HG03196 (cell line): ENCODE results near the gene DISC1.
"Not testable (repeated sequence)": the region's sequence is repeated elsewhere in the genome, so short reads cannot be mapped to it uniquely, and the experiment has no call there.

Source experiments
- ATAC-seq: cut with Tn5 transposase; IDR thresholded peaks from one replicate; pipeline ENCODE4 v1.9.1; 2021; ENCODE audit not compliant: unreplicated experiment

Gene DISC1

GRCh38 chr1:231666937-231667608 is 40.5 kb downstream of the DISC1 start:
- ATAC-seq = no peak

DNA sequence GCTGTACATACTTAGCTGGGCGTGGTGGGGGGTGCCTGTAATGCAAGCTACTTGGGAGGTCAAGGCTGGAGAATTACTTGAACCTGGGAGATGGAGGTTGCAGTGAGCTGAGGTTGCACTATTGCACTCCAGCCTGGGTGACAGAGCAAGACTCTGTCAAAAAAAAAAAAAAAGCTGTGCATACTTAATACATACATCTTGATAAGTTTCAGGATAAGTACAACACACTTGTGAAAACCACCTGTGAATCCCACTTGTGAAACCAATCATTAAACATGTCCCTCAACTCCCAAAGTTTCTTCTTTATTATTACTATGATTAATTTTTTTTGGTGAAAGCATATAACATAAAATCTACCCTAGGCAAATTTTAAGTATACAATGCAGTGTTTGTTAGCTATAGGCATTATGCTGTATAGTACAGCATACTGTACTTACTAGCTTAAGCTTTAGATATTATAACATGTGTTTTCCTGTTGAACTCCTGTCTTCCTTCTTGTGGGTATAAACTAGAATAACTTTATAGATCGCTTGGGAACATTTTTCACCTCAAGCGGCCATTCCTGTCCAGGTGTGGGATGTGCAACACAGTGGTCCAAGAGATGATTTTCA is 41.4 kb downstream of the DISC1 start:
- ATAC-seq = no peak

GRCh38 chr1:231668826-231669225 is 42.2 kb downstream of the DISC1 start:
- ATAC-seq = no peak

DNA sequence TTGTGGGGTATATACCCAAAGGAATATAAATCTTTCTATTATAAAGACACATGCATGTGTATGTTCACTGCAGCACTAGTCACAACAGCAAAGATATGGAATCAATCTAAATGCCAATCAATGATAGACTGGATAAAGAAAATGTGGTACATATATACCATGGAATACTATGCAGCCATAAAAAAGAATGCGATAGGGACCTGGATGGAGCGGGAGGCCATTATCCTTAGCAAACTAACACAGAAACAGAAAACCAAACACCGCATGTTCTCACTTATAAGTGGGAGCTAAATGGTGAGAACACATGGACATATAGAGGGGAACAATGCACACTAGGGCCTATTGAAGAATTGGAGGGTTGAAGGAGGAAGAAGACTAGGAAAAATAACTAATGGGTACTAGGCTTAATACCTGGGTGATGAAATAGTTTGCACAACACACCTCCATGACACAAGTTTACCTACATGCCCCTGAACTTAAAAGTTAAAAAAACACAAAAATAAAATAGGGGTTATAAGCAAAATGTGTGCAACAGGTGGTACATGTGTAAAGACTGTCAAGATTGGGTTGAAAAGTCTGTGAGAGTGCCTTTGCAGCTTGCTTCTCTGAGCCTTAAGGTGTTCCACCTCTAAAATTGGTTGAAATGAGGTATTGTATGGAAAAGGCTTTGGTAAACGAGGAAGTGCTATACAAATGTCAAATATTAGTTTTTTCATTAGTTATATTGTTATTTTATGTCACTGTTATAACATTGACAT is 43.5 kb downstream of the DISC1 start:
- ATAC-seq = not testable (repeated sequence)

DNA sequence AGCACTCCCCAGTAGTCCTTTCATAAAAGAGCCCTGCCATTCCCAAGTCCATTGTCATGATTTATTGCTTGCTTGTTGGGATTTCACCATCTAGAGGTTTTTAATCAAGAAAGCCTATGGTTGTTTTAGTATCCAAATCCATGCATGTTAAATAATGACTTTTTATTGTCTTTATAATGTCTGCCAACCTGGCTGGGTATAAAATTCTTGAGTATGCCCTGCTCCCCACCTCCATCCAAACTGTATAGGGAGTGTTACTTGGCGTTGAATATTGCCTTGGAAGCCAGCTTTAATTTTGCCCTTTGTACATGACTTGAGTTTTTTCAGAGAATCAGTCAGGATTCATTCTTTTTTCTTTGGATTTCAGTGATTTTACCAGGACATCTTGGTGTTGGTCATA is 44.2 kb downstream of the DISC1 start:
- no peak for ATAC-seq

GRCh38 chr1:231674575-231674974 is 48.0 kb downstream of the DISC1 start:
- no peak for ATAC-seq

DNA sequence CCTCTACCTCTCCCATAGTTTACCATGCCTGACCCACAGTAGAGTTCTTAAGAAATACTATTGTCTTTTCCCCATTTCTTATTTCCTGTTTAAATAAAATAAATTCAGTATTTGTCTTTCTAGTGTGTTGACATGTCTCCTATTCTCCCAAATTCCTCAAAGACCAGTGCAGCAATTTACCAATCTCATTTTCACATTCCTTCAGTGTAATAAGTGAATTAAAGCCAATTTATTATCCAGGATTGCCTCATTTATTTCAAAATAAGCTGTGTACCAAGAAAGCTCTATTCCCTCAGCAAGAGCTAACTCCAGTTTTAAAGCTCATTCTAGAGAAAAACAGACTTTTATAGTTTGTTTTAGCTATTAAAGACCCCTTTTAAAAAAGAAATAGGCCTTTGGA is 49.9 kb downstream of the DISC1 start:
- no peak for ATAC-seq

DNA sequence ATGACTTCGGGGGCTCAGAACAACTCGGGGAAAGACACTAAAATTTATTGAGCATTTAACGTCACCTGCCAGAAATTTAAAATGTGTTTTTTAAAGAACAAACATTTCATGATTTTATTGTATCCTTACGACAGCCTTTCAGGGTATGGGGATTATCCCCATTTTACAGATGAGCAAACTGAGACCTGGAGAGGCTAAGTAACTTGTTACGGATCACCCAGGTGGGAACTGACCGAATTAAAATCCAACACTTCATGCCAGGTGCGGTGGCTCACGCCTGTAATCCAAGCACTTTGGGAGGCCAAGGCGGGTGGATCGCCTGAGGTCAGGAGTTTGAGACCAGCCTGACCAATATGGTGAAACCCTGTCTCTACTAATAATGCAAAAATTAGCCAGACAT is 50.9 kb downstream of the DISC1 start:
- no peak for ATAC-seq

GRCh38 chr1:231678011-231678432 is 51.4 kb downstream of the DISC1 start:
- ATAC-seq = no peak

DNA sequence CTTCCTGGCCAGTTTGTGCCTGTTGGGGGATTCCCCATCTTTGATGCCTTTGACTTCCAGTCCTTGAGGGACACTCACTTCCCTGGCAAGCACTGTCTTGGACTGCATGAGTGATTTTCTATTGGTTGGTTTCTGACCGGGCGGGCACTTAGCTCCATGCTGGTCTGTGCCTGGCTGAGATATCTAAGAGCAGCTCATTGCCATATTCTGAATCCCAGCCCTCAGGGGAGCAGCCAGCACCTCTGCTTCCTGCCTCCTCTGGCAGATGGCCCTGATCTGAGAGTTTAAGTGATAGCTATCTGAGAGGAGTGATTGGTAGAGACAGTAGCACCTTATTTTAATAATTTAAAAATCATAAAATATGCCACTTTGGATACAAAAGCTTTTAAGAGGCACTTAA is 52.5 kb downstream of the DISC1 start:
- no peak for ATAC-seq

GRCh38 chr1:231681006-231681405 is 54.4 kb downstream of the DISC1 start:
- no peak for ATAC-seq

DNA sequence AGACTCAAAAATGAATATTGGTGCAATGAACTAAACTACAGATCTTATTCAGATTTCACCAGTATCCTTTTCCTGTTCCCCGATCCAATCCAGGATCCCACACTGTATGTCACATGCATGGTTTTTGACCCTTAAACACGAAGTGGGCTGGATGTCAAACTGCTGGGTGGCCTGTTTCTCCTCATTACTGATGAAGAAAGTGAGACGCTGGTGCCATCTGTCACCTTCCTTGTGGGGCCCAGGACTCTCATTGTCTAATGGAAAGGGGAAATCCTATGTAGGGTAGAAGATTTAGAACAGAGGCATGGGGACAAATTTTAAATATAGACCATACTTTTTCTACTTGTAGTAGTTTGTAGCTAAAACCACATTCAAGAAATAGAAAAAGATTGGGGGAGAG is 56.2 kb downstream of the DISC1 start:
- ATAC-seq = no peak

GRCh38 chr1:231683439-231684165 is 57.0 kb downstream of the DISC1 start:
- ATAC-seq = no peak

DNA sequence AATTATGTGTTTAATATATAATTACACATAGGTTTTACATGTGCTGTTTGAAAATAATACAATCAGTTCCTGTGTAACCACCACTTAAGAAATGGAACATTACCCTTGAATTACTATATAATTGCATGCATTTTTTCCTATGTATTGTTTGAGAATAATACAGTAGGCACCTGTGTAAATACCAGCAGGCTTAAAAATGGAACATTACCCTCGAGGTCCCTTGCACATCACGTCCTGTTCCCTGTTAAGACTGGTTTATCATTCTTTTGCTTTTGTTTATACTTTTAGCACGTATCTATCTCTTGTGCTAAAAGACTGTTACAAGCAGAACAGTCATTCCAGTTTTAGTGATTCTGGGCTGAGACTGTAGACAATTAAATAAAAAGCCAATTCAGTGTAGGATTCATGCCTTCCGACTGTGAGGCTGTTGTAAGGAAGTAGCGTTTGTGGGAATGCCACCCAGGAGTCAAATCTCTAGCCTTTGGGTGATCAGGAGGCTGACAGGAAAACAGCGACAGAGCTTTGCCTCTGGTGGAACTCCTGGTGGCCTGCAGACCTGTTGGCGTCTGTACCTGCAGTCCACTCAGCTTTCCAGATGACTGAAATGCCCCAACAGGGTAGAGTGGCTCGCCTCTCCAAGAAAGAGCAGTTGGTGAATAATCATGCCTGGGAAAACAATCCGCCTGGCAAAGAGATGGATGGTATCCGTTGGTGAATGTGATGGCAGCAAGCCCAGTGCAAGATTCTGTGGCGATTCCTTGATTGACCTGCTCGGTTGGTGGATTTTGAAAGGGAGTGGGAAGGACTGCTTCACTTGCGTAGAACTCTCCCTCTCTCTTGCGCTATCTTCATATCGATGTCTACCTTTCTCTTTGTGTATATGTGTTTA is 58.0 kb downstream of the DISC1 start:
- ATAC-seq = no peak

GRCh38 chr1:231686384-231686783 is 59.8 kb downstream of the DISC1 start:
- ATAC-seq = no peak

GRCh38 chr1:231688989-231689388 is 62.4 kb downstream of the DISC1 start:
- no peak for ATAC-seq

GRCh38 chr1:231690059-231690458 is 63.5 kb downstream of the DISC1 start:
- ATAC-seq = no peak

- ATAC-seq = no peak
These were observed 65.1 kb downstream of the DISC1 start for GRCh38 chr1:231691618-231692259.

- ATAC-seq = no peak
These were observed 66.9 kb downstream of the DISC1 start for GRCh38 chr1:231693361-231694074.

GRCh38 chr1:231694075-231694431 is 67.5 kb downstream of the DISC1 start:
- ATAC-seq = no peak
